Measurements from ENCODE around the gene LIN7C.

LIN7C gene

DNA sequence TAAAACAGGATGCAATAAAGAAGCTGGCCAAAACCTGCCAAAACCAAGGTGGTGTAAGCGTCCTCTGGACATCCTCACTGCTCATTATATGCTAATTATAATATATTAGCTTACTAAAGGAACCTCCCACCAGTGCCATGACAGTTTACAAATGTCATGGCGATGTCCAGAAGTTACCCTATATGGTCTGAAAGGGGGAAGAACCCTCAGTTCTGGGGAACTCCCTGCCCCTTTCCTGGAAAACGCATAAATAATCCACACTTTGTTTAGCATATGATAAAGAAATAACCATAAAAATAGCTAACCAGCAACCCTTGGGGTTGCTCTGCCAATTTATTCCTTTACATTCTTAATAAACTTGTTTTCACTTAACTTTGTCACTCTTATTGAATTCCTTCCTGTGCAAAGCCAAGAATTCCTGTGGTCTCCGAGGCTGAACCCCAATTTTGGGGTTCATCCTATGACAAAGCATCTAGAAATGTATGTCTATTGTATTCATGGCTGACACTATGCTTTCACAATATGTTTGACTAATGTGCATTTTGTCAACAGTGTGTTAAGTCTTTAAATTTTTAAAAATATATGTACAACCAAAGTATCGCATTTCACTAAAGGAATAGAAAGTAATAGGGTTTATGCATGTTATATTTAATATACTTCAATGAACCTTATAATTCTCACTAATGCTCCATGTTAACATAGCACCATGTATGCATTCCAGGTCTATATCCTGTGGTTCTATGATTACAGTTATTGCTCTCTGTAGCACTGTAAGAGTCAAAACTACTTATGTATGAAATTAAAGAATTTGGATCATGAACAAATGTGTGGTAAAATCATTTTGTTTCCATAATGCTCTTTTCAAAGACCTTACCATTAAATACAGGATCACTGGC lies 59.0 kb downstream of the LIN7C start:
- Histone ChIP-seq H3K36me3 (no peaks in the 10 kb centered on the region), H3K4me2 (no peak overlapping the region), H3K9me3 (replicated peaks in 1 of 11) (no peaks in the 10 kb centered on the region; a peak in 1 of 22 replicates), H3K27ac (no peak overlapping the region), H3K4me3 (no peak overlapping the region), H3K9ac (no peak overlapping the region), H3K4me1 (no peaks in the 10 kb centered on the region), H3K27me3 (no peaks in the 10 kb centered on the region), H4K20me1 (no peaks in the 10 kb centered on the region)
- no peak for TF ChIP-seq Cebpa-rat (IDR thresholded peaks at IDR 0.05)

GRCh38 chr11:27445625-27446024 lies 60.9 kb downstream of the LIN7C start:
- H3K4me3 ChIP-seq = no peak overlapping the region

GRCh38 chr11:27444801-27445215 lies 61.8 kb downstream of the LIN7C start:
- Histone ChIP-seq H3K9me3 (replicated peaks in 1 of 11) (no peaks in the 10 kb centered on the region; a peak in 1 of 22 replicates), H3K4me2 (no peak overlapping the region), H3K36me3 (no peaks in the 10 kb centered on the region), H3K4me3 (no peak overlapping the region), H3K27me3 (no peaks in the 10 kb centered on the region), H4K20me1 (no peaks in the 10 kb centered on the region), H3K27ac (no peak overlapping the region), H3K4me1 (no peaks in the 10 kb centered on the region), H3K9ac (no peak overlapping the region)
- TF ChIP-seq Cebpa-rat (IDR thresholded peaks at IDR 0.05) = no peak

More at GRCh38 chr11:27445625-27446024, 60.9 kb downstream of the LIN7C start:
- no peaks in the 10 kb centered on the region for H3K4me1 ChIP-seq
- H3K9ac ChIP-seq = no peak overlapping the region
- TF ChIP-seq Cebpa-rat (IDR thresholded peaks at IDR 0.05) = no peak
- H3K36me3 ChIP-seq = no peaks in the 10 kb centered on the region
- no peaks in the 10 kb centered on the region for H3K27me3 ChIP-seq
- no peak overlapping the region for H3K27ac ChIP-seq
- H3K4me2 ChIP-seq = no peak overlapping the region
- no peaks in the 10 kb centered on the region for H4K20me1 ChIP-seq
- H3K9me3 ChIP-seq (replicated peaks in 1 of 11) = no peaks in the 10 kb centered on the region; a peak in 1 of 22 replicates

Data from BLaER1 treated with 17β-estradiol and CSF1 and Interleukin-3, amounts not matched to agents 10 nM and 100 nM (cell line).